Measurements from ENCODE around the gene HCFC1.

DNA sequence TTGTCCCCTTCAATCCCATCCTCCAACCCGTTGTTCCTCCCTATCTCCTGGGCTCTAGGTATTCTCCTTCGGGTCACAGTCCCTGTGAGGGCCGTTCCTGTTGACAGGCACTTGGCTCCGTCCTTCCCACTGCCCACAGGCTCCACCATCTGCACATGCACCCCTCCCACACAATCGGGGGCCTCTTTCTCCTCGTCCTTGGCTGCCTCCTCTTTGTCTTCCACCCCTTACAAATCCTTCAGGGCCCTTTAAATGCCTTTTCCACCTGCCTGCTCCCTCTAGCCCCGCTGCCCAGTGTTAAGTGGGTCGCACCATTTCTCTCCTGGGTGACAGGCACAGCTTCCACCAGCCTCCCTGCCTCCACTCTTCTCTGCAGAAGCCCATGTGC is 69.9 kb downstream of the HCFC1 start:
- TF ChIP-seq, protein P1, sequence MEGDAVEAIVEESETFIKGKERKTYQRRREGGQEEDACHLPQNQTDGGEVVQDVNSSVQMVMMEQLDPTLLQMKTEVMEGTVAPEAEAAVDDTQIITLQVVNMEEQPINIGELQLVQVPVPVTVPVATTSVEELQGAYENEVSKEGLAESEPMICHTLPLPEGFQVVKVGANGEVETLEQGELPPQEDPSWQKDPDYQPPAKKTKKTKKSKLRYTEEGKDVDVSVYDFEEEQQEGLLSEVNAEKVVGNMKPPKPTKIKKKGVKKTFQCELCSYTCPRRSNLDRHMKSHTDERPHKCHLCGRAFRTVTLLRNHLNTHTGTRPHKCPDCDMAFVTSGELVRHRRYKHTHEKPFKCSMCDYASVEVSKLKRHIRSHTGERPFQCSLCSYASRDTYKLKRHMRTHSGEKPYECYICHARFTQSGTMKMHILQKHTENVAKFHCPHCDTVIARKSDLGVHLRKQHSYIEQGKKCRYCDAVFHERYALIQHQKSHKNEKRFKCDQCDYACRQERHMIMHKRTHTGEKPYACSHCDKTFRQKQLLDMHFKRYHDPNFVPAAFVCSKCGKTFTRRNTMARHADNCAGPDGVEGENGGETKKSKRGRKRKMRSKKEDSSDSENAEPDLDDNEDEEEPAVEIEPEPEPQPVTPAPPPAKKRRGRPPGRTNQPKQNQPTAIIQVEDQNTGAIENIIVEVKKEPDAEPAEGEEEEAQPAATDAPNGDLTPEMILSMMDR (IDR thresholded peaks at IDR 0.05), result no peak
- no peak for TF ChIP-seq POLR2A (IDR thresholded peaks at IDR 0.05)

Measured in testis (tissue), 2 donors.